ENCODE data around the gene EIF4A3.

Gene EIF4A3

GRCh38 chr17:80147035-80147822, at the start of gene EIF4A3:
TSS of gene EIF4A3 (minus strand) at chr17:80147128. CDS start at chr17:80146961, 167 bp downstream.
- DNase-seq: peak; percentile 82 to 94 (median 88)

DNA sequence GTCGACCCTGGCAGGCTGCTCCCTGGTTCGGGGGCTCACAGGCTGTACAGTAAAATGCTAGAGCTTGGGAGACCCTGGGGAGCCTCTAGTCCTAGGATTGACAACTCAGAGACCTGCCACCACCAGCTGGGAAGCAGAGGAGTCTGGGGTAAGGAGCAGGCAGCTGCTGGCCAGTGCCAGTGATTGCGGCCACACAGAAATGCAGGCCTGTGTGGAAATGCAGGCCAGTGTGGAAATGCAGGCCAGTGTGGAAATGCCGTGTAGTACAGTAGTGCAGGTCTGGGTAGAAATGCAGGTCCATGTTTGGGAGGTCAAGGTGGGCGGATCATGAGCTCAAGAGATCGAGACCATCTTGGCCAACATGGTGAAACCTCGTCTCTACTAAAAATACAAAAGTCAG, 49.7 kb upstream of the EIF4A3 start:
- DNase-seq: no peak

DNA sequence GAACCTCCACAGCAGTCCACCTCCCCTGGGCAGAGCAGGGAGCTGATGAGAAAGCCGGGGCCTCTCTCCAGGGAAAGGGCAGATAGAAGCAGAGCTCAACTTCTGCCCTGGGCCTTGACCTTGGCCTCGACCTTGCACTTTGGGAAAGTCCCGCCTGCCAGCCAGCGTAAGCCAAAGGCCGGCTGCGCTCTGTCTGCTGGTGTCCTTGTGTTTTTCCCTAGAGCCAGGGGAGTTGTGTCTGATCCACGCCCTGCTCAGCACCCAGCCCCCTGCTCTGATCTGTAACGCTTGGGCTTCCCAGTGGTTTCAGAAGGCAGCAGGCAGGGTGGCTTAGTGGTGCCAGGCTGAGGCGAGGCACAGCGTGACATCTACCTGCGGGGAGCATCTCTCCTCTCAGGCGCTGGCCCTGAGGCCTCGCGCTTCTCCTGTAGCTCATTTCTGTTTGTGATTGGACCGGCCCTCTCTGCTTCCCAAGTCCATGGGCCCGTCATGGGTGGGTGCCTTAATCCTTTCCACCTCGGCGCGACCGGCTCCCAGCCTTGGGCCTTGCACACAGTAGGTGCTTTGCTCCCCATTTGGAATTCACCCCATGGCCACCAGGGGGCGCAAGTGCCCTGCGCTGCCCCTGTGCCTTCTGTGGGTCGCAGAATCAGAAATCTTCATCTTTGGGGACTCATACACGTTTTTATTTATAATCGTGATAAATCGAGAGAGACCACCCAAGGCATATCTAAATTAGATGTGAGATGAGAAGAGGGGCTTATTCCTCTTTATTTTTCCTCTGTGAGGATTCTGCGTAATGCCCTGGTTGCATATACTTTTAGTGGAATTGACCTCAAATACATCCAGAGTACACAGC, 49.0 kb upstream of the EIF4A3 start:
- peak; percentile 25 to 51 (median 38) for DNase-seq

DNA sequence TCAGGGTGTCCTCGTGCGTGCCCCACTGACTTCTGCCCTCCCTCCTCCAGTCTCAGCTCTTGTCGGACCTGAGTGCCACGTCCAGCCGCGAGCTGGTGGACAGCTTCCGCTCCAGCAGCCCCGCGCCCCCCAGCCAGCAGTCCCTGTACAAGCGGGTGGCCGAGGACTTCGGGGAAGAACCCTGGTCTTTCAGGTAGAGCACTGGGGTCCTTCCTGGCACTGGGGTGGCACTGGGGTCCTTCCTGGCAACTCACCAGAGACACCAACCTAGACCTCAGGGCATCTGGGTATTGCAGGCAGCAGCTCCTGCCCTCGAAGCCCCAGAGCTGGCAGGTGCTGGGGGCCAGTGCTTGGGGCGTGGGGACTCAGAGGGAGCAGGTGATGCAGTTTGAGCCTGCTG, 48.2 kb upstream of the EIF4A3 start:
- no peak for DNase-seq

- DNase-seq: no peak
These were observed 45.1 kb upstream of the EIF4A3 start for GRCh38 chr17:80191865-80192661.

GRCh38 chr17:80191192-80191591, 44.3 kb upstream of the EIF4A3 start:
- no peak for DNase-seq

DNA sequence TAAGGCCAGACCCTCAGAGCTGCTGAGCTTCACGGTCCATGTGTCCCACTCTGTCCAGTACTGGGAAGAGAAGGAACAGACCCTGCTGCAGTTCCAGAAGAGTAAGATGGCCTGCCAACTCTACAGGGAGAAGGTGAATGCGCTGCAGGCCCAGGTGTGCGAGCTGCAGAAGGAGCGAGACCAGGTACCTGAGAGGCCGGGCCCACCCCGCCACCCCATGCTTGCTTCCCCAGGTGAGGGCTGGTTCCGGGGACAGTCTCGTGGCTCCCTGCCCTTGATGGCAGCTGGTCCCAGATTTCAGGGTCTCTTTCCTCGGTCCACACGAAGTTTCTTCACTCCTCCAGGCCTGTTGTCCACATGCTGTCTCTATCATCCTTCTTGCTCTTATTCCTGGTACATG, 43.8 kb upstream of the EIF4A3 start:
- no peak for DNase-seq

- no peak for DNase-seq
These were observed 42.7 kb upstream of the EIF4A3 start for GRCh38 chr17:80189611-80190010.

- no peak for DNase-seq
These were observed 40.6 kb upstream of the EIF4A3 start for GRCh38 chr17:80187515-80187941.

GRCh38 chr17:80187090-80187489, 40.2 kb upstream of the EIF4A3 start:
- DNase-seq: no peak

GRCh38 chr17:80185968-80186367, 39.0 kb upstream of the EIF4A3 start:
- no peak for DNase-seq

- no peak for DNase-seq
These were observed 37.4 kb upstream of the EIF4A3 start for GRCh38 chr17:80184423-80184714.

DNA sequence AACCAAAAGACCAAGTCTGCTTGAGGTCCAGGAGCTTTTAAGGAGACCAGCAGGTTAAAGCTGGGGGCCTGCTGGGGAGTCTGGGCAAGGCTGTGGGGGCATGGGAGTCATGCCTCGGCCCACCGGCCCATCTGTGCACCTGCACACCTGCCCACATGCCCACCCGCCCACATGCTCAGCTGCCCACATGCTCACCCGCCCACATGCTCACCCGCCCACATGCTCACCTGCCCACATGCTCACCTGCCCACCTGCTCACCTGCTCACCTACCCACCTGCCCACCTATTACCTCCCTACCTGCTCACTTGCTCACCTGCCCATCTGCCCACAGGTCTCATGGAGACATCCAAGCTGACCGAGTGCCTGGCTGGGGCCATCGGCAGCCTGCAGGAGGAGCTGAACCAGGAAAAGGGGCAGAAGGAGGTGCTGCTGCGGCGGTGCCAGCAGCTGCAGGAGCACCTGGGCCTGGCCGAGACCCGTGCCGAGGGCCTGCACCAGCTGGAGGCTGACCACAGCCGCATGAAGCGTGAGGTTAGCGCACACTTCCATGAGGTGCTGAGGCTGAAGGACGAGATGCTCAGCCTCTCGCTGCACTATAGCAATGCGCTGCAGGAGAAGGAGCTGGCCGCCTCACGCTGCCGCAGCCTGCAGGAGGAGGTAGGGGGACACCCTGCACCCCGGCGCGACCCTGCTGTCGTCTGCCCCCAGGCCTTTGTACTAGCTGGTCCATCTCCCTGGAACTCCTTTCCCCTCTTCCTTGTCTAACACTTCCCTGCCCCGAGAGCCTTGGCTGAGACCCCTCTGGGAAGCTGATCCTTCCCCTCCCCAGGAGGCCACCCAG, 36.9 kb upstream of the EIF4A3 start:
- no peak for DNase-seq

GRCh38 chr17:80182845-80183223, 35.9 kb upstream of the EIF4A3 start:
- no peak for DNase-seq

GRCh38 chr17:80182118-80182844, 35.4 kb upstream of the EIF4A3 start:
- DNase-seq: no peak

GRCh38 chr17:80181431-80181830, 34.5 kb upstream of the EIF4A3 start:
- DNase-seq: no peak

DNA sequence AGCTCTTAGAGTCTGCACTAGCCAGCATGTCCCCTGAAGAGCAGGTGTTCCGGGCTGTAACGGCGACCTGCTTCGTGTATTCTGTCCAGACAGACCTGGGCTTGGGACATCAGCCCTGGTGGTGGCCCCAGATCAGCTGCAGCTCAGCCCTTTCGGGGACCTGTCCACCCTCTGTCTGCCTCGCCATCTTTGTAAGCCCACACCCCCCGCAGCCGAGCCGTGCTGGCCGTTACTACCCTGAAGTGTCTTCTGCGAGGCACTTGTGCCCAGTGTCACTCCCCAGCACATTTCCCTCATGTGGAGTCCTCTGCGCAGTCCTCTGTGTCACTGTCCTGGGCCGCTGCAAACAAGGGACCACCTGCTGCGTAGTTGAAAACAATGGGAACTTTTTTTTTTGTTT, 33.3 kb upstream of the EIF4A3 start:
- DNase-seq: no peak

DNA sequence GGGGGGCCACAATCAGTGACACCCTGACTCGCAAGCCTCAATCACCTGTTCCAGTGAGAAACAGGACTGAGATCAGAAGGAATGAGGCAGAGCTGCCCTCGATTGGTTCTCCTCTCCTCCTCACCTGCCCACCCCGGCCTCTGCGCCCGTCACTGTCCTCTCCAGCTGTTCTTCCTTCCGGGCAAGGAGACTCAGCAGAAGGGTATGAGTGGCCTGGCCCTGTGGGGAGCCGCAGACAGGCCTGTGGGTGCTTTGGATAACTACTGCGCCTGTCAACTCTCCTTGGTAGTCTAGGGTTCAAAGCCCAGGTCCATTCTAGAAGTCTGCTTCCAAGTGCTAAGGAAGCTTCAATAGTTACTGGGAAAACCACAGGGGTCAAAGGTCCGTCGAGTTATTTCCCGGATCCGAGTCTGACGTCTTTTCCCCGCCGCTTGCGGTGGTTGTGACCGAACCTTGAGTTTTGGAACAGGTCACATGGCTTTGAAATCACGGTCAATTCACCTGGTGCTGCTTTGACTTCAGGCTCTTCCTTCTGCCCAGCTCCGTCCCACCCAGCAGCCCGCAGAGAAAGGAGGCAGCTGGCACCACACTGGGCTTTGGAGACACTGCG, 31.2 kb upstream of the EIF4A3 start:
- no peak for DNase-seq

- DNase-seq: no peak
These were observed 29.8 kb upstream of the EIF4A3 start for GRCh38 chr17:80176757-80177156.

GRCh38 chr17:80173916-80174315, 27.0 kb upstream of the EIF4A3 start:
- DNase-seq: no peak

DNA sequence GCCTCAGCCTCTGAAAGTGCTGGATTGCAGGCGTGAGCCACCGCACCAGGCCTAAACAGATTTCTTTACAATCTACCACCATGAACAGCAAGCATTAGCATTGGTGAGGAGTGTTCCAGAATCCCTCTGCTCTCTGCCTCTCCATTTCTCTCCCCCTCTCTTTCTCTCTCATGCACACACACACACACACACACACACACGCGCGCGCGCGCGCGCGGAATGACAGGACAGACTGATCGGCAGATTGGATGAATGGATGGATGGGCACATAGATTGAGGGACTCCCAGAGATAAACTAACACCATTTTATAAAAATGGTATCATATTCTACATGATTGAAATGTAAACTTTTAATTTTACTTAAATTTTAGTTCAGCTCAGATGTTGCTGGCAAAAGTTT, 26.2 kb upstream of the EIF4A3 start:
- DNase-seq: no peak
